ENCODE results near the gene GMFB.

- TF ChIP-seq EZH2phosphoT487 (IDR thresholded peaks at IDR 0.05; ENCODE audit: borderline replicate concordance, low read length) (no peak), EZH2 (IDR thresholded peaks at IDR 0.05; ENCODE audit: low read length, unreplicated experiment) (no peak)
These were observed 48.9 kb upstream of the GMFB start for GRCh38 chr14:54537651-54538050.
